IMR-90 (cell line): Measurements from ENCODE around the gene MCTP1.

Source experiments
- CHD1 ChIP-seq: IDR thresholded peaks from 2 replicates; pipeline ENCODE4 v1.6.1; 2012; ENCODE audit warnings: low read depth, low read length, improper control_type of control experiment
- FOS ChIP-seq: fragments of 150-350 bp; IDR thresholded peaks from 2 replicates; pipeline ENCODE4 v1.6.1; 2016; ENCODE audit warnings: low read depth, low read length
- MAZ ChIP-seq: IDR thresholded peaks from 2 replicates; pipeline ENCODE4 v1.6.1; 2012; ENCODE audit warnings: low read depth, mild to moderate bottlenecking, low read length, improper control_type of control experiment, moderate library complexity, borderline replicate concordance
- MXI1 ChIP-seq: IDR thresholded peaks from 2 replicates; pipeline ENCODE4 v1.6.1; 2012; ENCODE audit warnings: low read depth, mild to moderate bottlenecking, low read length, moderate library complexity, borderline replicate concordance
- POLR2A ChIP-seq: IDR thresholded peaks from 2 replicates; pipeline ENCODE4 v1.6.1; 2012; ENCODE audit warnings: mild to moderate bottlenecking, low read depth, low read length
- RAD21 ChIP-seq: IDR thresholded peaks from 2 replicates; pipeline ENCODE4 v1.6.1; 2012; ENCODE audit warnings: low read length, improper control_type of control experiment
- RCOR1 ChIP-seq: IDR thresholded peaks from 2 replicates; pipeline ENCODE4 v1.6.1; 2012; ENCODE audit warnings: mild to moderate bottlenecking, low read length, improper control_type of control experiment; ENCODE audit not compliant: insufficient replicate concordance
- SMC3 ChIP-seq: fragments of 150-350 bp; IDR thresholded peaks from 2 replicates; pipeline ENCODE4 v1.6.1; 2016; ENCODE audit warnings: low read depth, mild to moderate bottlenecking, antibody characterized with exemption, low read length, moderate library complexity
- USF2 ChIP-seq: fragments of 150-350 bp; IDR thresholded peaks from 2 replicates; pipeline ENCODE4 v1.6.1; 2017; ENCODE audit warnings: mild to moderate bottlenecking, antibody characterized with exemption, low read length, low read depth
- TF ChIP-seq, protein P1 (sequence below): conservative IDR thresholded peaks from 2 replicates; pipeline ENCODE4 v1.5.1; 2012; ENCODE audit warnings: mild to moderate bottlenecking, low read depth, low read length, improper control_type of control experiment

- TF ChIP-seq, protein P1, sequence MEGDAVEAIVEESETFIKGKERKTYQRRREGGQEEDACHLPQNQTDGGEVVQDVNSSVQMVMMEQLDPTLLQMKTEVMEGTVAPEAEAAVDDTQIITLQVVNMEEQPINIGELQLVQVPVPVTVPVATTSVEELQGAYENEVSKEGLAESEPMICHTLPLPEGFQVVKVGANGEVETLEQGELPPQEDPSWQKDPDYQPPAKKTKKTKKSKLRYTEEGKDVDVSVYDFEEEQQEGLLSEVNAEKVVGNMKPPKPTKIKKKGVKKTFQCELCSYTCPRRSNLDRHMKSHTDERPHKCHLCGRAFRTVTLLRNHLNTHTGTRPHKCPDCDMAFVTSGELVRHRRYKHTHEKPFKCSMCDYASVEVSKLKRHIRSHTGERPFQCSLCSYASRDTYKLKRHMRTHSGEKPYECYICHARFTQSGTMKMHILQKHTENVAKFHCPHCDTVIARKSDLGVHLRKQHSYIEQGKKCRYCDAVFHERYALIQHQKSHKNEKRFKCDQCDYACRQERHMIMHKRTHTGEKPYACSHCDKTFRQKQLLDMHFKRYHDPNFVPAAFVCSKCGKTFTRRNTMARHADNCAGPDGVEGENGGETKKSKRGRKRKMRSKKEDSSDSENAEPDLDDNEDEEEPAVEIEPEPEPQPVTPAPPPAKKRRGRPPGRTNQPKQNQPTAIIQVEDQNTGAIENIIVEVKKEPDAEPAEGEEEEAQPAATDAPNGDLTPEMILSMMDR, result no peak
- no peak for TF ChIP-seq POLR2A
- TF ChIP-seq USF2, result no peak
- no peak for TF ChIP-seq RAD21
- no peak for TF ChIP-seq MXI1
- no peak for TF ChIP-seq FOS
- TF ChIP-seq MAZ, result no peak
- TF ChIP-seq CHD1, result no peak
- no peak for TF ChIP-seq SMC3
- no peak for TF ChIP-seq RCOR1
Observed at GRCh38 chr5:94775088-94775487, 509.8 kb downstream of the MCTP1 start.
